Activated CD8-positive, alpha-beta memory T cell treated with anti-CD3 and anti-CD28 coated beads for 36 hours (primary cell): ENCODE results near the gene ARHGAP42. TPM values are rescaled to one million over a fixed set of nuclear protein-coding genes. Genes with fewer than 3 reads are reported as not detected.

ENCODE experiments used
- CTCF ChIA-PET: fragments of 350-600 bp; sonication (Branson Sonifier 250); formaldehyde crosslinking; loops from one replicate; lab custom pipeline; 2021; ENCODE audit warnings: antibody characterized with exemption; lab: Charles Lee
- POLR2A ChIA-PET: fragments of 350-600 bp; sonication (Branson Sonifier 250); formaldehyde crosslinking; loops from one replicate; lab custom pipeline; 2021; ENCODE audit warnings: antibody characterized with exemption; lab: Charles Lee
- total RNA-seq, 2 experiments: library from RNA; stranded (reverse); gene quantifications; one replicate each; pipeline ENCODE4 v1.2.3, GENCODE V29; 2021

ARHGAP42 gene
- total RNA-seq, 2 experiments from 2014 or later = 0.34 to 0.44 TPM

- ChIA-PET CTCF (no interaction called here), POLR2A (no interaction called here)
Measured at GRCh38 chr11:100785148-100785983, 98.3 kb downstream of the ARHGAP42 start.

- ChIA-PET CTCF (no interaction called here), POLR2A (no interaction called here)
Measured at GRCh38 chr11:100788561-100789295, 101.6 kb downstream of the ARHGAP42 start.

- POLR2A ChIA-PET = no interaction called here
Measured at GRCh38 chr11:100789500-100789899, 102.4 kb downstream of the ARHGAP42 start.

GRCh38 chr11:100790073-100790472 is 103.0 kb downstream of the ARHGAP42 start:
- ChIA-PET POLR2A (no interaction called here), CTCF (no interaction called here)

More at GRCh38 chr11:100789500-100789899, 102.4 kb downstream of the ARHGAP42 start:
- CTCF ChIA-PET = no interaction called here

GRCh38 chr11:100791103-100791502 is 104.0 kb downstream of the ARHGAP42 start:
- POLR2A ChIA-PET = no interaction called here

GRCh38 chr11:100791860-100792259 is 104.8 kb downstream of the ARHGAP42 start:
- ChIA-PET CTCF (no interaction called here), POLR2A (no interaction called here)

More at GRCh38 chr11:100791103-100791502, 104.0 kb downstream of the ARHGAP42 start:
- CTCF ChIA-PET = no interaction called here

GRCh38 chr11:100793525-100793924 is 106.4 kb downstream of the ARHGAP42 start:
- ChIA-PET POLR2A (no interaction called here), CTCF (no interaction called here)

- ChIA-PET CTCF (no interaction called here), POLR2A (no interaction called here)
Measured at GRCh38 chr11:100794446-100794845, 107.4 kb downstream of the ARHGAP42 start.

GRCh38 chr11:100799445-100799844 is 112.4 kb downstream of the ARHGAP42 start:
- CTCF ChIA-PET = no interaction called here

GRCh38 chr11:100800202-100800601 is 113.1 kb downstream of the ARHGAP42 start:
- CTCF ChIA-PET = no interaction called here
- POLR2A ChIA-PET = no interaction called here

More at GRCh38 chr11:100799445-100799844, 112.4 kb downstream of the ARHGAP42 start:
- POLR2A ChIA-PET = no interaction called here

GRCh38 chr11:100801225-100801999 is 114.3 kb downstream of the ARHGAP42 start:
- ChIA-PET POLR2A (no interaction called here), CTCF (no interaction called here)

GRCh38 chr11:100805506-100806199 is 118.6 kb downstream of the ARHGAP42 start:
- ChIA-PET CTCF (no interaction called here), POLR2A (no interaction called here)

- ChIA-PET POLR2A (no interaction called here), CTCF (no interaction called here)
Measured at GRCh38 chr11:100806296-100806695, 119.2 kb downstream of the ARHGAP42 start.

- CTCF ChIA-PET = no interaction called here
Measured at GRCh38 chr11:100808904-100809491, 121.9 kb downstream of the ARHGAP42 start.

GRCh38 chr11:100810146-100810545 is 123.1 kb downstream of the ARHGAP42 start:
- CTCF ChIA-PET = no interaction called here
- POLR2A ChIA-PET = no interaction called here

More at GRCh38 chr11:100808904-100809491, 121.9 kb downstream of the ARHGAP42 start:
- POLR2A ChIA-PET = no interaction called here

- POLR2A ChIA-PET = no interaction called here
- CTCF ChIA-PET = no interaction called here
Measured at GRCh38 chr11:100810666-100811065, 123.6 kb downstream of the ARHGAP42 start.

- ChIA-PET POLR2A (no interaction called here), CTCF (no interaction called here)
Measured at GRCh38 chr11:100812517-100812916, 125.4 kb downstream of the ARHGAP42 start.

GRCh38 chr11:100815787-100816330 is 128.8 kb downstream of the ARHGAP42 start:
- CTCF ChIA-PET = no interaction called here

GRCh38 chr11:100816823-100817222 is 129.7 kb downstream of the ARHGAP42 start:
- ChIA-PET CTCF (no interaction called here), POLR2A (no interaction called here)

More at GRCh38 chr11:100815787-100816330, 128.8 kb downstream of the ARHGAP42 start:
- POLR2A ChIA-PET = no interaction called here
